Stimulated activated CD4-positive, alpha-beta T cell treated with anti-CD3 and anti-CD28 coated beads, TNF-alpha, amount 100 ng/mL, for 24 hours (primary cell): ENCODE data around the gene CKS1B.
"Not testable (repeated sequence)": the region's sequence is repeated elsewhere in the genome, so short reads cannot be mapped to it uniquely, and the experiment has no call there.

Source experiments
- DNase-seq, 3 experiments: peaks; one replicate each; pipeline ENCODE4 v3.0.0-alpha.2; 2020; ENCODE audit warnings: low read depth in 3 of 3

The CKS1B gene

DNA sequence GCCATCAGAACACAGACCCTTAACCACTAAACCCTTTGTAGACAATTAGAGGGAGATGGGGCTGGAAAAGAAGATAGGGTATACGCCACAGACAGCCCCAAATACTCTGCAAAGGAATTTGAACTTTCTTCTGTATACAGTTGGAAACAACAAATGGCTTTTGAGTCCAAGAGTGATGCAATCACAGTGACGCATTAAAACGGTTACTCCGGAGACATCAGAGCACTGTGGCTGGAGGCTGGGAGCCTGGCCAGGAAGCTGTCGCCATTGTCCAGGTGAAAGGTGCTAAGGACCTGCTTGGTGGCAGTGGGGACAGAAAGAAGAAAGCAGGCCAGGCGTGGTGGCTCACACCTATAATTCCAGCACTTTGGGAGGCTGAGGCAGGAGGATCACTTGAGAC is 12.8 kb downstream of the CKS1B start:
- no peak for DNase-seq

DNA sequence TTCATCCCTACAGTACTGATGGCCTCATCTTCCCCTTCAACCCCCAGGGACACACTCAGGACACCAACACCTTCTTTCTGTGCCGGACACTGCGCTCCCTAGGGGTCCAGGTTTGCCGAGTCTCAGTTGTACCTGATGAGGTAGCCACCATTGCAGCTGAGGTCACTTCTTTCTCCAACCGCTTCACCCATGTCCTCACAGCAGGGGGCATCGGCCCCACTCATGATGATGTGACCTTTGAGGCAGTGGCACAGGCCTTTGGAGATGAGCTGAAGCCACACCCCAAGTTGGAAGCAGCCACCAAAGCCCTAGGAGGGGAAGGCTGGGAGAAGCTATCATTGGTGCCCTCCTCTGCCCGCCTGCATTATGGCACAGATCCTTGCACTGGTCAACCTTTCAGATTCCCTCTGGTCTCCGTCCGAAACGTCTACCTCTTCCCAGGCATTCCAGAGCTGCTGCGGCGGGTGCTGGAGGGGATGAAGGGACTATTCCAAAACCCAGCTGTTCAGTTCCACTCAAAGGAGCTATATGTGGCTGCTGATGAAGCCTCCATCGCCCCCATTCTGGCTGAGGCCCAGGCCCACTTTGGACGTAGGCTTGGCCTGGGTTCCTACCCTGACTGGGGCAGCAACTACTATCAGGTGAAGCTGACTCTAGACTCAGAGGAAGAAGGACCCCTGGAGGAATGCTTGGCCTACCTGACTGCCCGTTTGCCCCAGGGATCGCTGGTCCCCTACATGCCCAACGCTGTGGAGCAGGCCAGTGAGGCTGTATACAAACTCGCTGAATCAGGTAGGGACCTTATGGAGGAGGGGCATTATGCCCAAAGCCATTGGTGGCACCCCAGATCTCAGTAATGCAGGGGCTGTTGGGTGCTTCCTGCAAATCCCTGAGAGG is 13.8 kb downstream of the CKS1B start:
- DNase-seq: no peak

DNA sequence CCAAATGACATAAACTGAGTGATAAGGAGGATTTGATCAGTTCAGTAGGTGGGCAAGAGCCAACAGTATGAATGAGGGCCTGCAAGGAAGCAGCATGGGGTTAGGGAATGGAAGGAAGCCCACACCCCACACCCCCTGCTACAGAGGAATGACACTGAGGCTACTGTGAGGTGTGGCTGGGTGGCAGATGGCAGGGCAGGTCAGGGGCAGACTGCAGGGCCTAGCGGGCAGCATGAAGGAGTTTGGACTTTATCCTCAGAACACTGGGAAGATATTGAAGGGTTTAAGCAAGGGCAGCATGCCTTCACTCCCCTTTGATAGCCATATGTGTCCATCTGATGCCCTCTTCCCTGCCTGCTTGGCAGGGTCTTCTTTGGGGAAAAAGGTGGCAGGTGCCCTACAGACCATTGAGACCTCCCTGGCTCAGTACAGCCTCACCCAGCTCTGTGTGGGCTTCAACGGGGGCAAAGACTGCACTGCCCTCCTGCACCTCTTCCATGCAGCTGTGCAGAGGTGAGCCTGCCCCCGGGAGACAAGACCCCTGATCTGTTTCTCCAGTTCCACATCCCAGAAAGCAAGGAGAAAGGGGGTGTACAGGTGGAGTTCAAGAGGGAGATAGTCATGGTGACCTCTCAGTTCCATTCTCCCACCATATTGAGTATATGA is 14.8 kb downstream of the CKS1B start:
- no peak for DNase-seq

DNA sequence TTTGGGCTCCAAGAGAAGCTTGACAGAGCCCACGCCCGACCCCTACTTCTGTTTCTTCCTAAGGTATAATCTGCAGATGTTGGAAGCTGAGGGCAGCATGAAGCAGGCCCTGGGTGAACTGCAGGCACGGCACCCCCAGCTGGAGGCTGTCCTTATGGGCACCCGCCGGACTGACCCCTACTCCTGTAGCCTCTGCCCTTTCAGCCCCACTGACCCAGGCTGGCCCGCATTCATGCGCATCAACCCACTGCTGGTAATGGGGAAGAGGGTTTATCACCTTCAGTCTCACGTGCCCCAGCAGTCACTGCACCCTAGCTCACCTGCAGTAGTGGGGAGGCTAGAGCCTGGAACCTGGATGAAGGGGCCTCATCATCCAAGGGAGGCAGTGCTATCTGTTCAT is 15.8 kb downstream of the CKS1B start:
- DNase-seq: no peak

DNA sequence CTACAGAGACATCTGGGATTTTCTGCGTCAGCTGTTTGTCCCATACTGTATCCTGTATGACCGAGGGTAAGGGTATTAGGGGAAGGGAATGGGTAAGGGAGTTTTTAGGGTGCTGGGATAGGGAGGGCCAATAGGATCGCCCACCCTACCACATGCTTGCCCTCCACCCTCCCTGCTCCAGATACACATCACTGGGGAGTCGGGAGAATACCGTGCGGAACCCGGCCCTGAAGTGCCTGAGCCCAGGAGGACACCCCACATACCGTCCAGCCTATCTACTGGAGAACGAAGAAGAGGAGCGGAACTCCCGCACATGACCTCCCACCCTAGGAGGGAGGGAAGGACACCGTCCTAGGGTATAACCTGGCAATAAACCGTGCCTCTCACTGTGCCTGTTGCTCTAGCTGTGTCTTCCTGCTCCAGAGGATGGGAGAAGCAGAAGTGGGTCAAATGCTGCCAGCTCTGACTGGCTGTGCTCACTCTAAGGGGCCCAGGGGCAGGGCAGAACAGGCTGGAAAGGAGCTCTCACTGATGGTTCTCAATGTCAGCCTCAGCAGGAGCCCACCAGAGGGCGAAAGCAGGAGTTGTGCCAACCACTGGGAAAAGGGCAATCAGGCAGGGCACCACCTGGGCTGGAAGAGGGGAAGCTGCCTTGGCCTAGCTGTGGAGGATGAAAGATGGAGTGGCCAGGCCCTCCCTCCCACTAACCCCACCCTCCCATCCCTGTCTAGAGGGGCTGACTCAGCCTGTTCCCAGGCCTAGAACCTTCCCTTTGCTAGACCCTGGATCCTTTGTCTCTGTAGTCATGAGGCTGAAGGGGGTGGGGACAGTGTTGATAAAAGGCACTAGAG is 18.5 kb downstream of the CKS1B start:
- no peak for DNase-seq

DNA sequence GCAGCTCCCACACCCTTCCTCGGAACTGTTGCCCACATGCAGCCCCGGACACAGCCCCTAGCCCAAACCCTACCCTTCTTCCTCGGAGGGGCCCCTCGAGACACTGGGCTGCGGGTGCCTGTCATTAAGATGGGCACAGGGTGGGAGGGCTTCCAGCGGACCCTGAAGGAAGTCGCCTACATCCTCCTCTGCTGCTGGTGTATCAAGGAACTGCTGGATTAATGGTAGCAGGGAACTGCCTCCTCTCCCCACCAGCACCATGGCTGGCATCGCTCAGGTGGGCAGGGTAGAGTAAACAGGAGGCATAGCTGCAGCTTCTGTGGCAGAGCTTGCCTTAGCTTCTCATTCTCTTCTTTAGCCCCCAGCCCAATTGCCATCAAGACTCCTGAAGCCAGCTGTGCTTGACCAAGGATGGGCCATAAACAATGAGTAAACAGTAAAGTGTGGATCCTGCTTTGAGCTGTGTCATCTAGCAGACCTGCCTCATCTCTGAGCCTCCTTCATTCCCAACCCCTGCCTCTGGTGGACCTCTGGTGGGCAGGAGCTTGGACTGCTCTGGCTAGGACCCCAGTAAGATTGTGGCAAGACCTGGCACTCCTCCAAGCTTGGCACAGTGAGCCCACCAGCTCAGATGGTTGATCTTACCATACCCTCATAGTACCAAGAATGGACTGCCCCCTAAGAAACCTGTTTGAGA is 19.2 kb downstream of the CKS1B start, which contains the start of gene LENEP:
Gene LENEP, plus strand, starts transcription at position 15 of the 697 bp plus-strand sequence. Its CDS starts 22 bp downstream, at position 37.
- DNase-seq: no peak

DNA sequence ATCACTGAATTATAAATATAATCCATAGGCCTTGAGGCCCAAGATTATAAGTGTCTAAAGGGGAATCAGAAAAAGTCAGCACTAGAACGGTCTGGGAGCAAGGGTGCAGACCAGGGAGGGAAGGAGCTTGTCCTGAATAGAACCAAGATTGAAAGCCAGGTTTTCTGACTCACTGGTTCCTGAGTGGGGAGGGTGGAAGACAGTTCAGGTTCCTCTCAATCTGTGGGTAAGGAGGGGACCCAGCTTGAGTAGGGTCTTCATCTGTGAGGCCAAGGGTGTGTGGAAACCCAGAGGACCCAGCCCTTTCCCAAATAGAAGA is 19.7 kb downstream of the CKS1B start:
- no peak for DNase-seq

DNA sequence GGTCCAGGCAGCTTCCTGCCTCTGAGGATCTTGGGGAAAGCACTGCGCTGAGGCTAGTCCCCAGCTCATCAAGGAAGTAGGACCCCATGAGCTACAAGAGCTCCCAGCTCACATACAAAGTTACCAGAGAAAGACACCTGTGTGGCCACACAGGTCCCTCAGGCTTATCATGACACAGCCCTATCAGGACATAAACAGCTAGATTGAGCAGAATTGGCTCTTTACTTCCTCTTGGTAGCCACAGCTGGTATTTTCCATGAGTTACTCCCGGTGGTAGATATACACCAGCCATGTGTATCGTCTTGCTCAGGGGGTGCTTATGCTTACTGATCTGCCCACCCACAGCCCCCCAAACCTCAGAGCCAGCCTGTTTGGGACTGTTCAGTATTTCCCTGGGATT is 20.1 kb downstream of the CKS1B start:
- no peak for DNase-seq

DNA sequence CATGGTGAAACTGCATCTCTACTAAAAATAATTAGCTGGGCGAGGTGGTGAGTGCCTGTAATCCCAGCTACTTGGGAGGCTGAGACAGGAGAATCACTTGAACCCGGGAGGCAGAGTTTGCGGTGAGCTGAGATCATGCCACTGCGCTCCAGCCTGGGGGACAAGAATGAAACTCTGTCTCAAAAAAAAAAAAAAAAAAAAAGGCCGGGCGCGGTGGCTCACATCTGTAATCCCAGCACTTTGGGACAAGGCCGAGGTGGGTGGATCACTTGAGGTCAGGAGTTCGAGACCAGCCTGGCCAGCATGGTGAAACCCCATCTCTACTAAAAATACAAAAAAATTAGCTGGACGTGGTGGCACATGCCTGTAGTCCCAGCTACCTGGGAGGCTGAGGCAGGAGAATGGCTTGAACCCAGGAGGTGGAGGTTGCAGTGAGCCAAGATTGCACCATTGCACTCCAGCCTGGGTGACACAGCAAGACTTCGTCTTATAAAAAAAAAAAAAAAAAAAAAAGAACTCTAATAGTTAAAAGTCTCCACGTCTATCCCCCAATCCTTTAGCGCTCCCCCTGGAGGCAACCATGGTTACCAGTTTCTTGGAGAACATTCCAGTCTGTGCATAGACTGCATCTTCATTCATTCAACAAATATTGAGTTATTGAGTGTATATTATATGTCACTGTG is 21.0 kb downstream of the CKS1B start:
- not testable (repeated sequence) for DNase-seq

DNA sequence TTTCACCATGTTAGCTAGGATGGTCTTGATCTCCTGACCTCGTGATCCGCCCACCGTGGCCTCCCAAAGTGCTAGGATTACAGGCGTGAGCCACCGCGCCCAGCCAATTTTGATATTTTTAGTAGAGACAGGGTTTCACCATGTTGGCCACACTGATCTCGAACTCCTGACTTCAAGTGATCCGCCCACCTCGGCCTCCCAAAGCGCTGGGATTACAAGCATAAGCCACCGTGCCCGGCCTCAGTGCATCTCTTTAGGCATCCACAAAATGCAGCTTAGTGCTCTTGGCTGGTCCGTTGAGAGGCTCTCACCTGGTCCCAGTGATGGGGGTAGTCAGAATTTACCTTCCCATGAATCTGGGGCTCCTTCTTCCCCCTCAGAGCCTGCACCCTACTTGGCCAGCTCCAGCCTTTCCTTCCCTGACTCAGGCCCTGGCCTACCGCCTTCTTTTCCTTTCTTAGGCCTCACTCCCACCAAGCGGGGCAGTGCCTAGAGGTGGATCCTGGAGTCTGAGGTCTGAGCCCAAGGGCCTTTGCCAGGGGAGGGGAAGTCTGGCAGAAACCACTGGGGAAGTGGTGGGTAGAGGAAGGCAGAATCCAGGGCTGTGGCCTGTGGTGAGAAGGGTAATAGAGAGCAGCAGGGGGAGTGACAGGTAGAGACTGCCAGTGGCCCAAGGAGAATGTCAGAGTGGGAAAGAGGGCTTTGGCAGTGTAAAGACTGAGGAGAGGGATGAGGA is 22.7 kb downstream of the CKS1B start:
- DNase-seq: no peak

DNA sequence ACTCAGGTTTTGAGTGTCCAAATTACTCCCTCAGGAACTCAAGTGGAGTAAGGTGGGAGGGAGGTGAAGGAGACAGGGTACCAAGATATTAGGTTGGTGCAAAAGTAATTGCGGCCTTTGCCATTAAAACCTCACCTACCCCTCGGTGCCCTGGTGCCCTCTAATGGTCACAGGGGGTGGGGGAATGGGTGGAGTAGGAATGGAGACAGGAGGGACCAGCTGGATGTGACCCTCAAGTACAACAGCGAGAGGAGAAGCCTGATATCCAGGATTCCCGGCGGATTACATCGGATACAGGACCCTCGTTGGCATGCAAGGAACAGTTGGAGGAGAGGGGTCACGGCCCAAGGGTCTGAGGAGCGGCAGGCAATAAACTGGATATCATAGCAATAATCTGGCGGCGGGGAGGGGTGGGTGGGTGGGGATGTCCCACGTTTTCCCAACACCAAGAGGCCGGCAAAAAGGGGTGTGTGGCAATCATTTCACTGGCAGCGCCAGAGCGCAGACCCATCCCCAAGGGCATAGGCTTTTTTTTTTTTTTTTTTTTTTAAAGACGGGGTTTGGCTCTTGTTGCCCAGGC is 23.8 kb downstream of the CKS1B start:
- no peak for DNase-seq

DNA sequence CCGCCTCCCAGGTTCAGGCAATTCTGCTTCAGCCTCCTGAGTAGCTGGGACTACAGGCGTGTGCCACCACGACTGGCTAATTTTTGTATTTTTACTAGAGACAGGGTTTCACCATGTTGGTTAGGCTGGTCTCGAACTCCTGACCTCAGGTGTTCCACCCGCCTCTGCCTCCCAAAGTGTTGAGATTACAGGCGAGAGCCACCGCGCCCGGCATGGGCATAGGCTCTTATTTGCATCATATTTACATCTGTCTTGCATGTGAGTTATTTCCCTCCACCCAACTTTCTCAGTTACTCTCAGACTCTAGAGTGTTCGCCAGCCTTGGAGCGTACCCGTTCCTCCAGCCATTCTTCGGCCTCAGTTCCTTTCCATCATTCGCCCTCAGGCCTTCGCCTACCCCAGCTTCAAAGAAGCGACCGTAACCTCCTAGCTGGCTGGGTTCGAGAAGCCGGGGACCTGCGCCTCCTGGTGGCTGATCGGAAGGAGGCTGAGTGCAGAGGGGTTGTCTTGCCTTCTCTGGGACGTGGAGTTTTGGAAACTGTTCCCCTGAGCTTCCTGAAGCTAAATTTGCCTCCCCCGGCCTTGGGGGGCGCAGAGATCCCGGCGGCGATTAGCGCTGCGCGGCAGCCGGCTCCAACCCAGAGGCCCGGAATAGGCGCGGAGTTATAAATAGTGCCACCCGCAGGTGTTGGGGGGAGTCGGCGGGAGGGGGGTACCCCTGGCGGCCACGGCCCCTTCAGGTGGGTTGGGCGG is 24.5 kb downstream of the CKS1B start:
- peak in 1 of 3 experiments; percentile 82 for DNase-seq

DNA sequence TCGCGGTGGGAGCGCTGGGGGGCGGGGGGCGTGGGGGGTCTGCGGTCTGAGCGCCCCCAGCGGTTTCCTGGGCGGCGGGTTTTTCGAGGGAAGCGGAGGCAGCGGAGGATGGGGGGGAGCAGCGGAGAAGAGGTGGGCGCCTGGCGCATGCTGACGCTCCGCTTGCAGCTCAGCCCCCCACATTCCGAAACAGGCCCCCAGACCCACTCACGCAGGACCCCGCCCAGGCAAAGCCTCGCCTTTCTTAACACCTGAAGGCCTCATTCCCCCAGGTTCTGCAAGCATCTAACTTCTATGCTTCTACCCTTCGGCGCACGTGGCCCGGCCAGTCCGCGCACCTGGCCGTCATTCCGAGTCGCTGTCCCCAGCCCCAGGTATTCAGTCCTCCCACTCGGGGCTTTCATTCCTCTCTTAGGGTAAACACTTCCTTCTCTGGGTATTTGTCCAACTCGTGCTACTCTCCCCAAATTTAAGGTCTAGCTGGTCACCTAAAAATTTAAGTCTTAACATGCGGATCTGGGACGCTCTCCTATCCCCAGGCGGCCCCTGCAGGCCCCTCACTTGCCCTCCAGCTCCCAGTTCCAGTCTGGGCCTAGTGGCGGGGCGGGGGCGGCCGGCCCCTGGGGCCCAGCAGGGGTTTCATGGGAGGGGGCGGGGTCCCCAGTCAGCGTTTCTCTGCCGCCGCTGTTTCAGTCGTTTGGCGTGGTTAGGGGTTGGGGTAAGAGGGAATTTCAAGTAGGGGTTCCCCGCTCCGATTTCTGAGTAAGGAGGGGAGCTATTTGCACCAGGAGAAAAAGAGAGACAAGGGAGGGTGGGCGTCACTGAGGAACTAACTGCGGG is 25.3 kb downstream of the CKS1B start:
- peak in 1 of 3 experiments; percentile 81 for DNase-seq

DNA sequence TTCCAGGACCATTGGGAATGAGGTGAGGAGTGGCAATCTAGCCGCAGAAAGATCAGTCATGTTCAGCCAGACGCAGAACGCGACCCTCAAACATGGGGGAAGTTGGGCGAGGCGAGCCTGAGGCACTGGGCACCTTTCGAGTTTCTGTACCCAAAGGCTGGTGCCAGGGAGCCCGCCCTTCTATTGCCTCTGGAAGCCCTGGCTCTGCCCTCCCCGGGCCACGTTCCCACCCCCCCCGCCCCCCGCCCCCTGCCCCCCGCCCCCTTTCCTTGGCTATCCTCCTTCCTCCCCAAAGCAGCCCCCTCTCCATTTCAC is 25.9 kb downstream of the CKS1B start:
- DNase-seq: no peak

DNA sequence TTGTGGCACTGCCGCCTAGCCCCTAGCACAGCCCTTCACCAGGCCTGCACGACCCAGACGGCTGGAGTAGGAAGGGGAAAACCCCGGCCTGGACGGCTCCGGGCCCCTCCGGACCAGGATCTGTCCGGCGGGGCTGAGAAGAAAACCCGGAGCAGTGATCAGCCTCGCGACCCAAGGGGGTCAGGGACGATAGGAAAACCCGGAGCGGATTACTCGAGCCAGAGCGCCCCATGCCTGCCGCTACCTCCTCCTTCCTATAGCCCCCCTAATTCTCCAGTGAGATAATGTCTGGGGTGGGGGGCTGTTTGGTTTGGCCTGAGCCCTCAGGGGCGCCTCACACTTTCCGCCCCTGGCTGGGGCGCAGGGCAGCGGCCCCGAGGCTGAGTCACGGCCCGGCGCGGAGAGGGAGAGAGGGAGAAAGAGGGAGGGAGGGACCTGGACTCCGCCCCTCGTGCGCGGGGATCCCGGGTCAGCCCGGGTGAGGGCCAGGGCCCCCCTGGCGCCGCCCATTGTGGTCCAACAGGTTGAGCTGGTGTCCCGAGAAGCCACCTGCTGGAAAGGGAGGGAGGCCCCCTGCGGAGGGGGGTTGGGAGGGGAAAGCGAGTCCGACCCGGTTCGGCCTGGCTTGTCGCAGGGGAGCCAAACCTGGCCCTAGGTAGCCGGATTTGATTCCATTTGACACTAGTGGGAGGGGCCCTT is 26.4 kb downstream of the CKS1B start:
- peak in 2 of 3 experiments; percentile 57 to 90 for DNase-seq

DNA sequence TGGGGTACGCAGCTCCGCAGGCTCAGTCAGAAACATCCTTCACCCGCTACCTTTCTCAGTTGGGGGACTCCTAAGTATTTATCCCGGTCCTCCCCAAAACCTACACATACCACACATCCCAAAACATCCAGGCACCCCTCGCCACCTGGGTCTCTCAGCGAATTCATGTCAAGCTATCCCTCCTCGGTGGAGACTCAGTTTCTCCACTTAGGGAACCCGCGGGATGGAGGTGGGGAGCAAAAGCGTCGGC is 26.9 kb downstream of the CKS1B start:
- DNase-seq: no peak

DNA sequence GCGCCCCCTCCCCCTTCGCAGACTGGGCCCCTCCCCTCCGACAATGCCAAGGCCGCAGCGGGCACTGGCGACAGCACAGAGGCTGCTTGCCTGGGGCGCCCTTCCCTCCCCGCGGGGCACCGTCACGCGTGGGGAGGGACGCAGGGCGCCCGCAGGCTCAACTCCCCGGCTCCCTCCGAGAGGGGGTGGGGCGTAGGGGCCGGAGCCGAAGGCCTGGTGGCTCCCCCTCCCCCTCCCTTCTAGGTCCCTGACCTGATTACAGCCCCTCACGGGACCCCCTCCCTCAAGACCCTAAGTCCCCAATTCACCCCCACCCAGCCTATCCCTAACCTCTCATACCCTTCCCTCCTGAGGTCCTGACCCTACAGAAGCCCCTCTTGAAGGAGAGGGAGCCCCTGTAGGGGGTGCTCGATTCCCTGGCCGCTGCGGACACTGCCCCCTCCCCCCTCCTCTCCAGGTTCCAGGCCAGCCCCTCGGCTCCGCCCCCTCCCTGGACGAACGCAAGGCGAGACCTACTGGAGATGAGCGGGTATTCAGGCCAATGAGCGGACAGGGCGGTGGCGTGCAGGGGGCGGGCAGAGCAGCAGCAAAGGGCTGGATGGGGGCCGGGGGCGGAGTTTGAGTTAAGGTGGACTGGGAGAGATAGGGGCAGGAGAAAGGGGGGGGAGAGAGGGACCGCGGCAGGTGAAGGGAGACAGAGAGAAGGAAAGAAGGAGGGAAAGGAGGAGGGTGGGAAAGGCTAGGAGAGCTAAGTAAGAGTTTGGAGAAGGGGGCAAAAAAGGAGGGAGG is 27.4 kb downstream of the CKS1B start:
- DNase-seq: peak; percentile 97 to 100 (median 98)
